Measurements from ENCODE around the gene KCNJ15. TPM values are rescaled to one million over a fixed set of nuclear protein-coding genes. Genes with fewer than 3 reads are reported as not detected.

Gene KCNJ15
- total RNA-seq, 2 donors from 2014 or later = 0.33 to 1.3 TPM

DNA sequence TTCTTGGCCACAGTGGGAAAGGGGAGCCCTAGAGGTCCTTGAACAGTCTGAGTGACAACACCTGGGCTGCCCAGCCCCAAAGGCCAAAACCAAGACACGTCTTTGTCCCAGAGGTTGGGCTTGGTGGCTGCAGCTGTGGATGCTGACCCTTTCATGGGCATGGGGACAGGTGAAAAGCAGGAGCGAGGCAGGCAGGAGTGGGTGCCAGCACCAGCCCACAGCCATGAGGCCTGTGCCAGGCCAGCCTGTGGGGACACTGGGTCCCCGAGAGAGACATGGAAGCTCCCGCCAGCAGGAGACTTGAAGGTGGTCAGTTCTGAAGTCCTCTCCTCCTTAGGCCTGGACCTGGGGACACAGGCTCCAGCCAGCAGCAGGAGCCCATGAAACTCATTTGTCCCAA, 98.6 kb downstream of the KCNJ15 start:
- H3K36me3 ChIP-seq = no peaks in the 10 kb centered on the region
- no peak overlapping the region for H3K27ac ChIP-seq
- DNase-seq (ENCODE audit: low spot score) = peak; percentile 53
- no peak overlapping the region for H3K4me3 ChIP-seq
- H3K4me1 ChIP-seq = peaks cover 0 to 10% of the 10 kb centered on the region in 2 donors
- no peak for TF ChIP-seq CTCF (IDR thresholded peaks at IDR 0.05)
- no peaks in the 10 kb centered on the region for H3K27me3 ChIP-seq
- no peaks in the 10 kb centered on the region for H3K9me3 ChIP-seq

DNA sequence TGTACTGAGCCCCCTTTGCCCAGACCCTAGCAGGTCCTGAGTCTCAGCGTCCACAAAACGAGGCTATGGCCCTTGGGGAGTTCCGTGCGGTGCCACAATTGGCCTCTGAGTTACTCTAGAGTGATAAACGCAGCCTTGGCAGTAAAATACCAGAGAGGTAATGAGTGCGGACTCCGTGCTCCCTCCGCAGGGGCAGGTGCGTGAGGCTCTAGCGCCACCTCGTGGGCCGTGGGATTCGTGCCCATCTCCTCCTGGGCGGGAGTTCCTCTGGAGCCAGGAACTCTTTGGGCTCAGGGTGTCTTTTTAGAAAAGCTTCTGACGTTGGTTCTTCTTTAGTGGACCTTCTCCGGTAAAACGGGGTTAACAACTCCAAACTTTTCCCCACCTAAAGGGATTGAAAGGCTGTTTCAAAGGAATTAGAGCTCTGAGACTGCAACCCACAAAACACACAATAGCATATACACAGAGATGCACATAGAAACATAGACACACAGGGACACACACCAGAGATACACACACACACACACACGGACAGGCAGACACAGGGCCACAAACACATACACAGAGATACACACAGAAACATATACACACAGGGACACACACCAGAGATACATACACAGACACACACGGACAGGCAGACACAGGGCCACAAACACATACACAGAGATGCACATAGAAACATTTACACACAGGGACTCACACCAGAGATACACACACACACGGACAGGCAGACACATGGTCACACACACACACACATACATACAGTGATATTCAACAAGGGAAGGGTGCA, 99.4 kb downstream of the KCNJ15 start:
- no peak overlapping the region for H3K27ac ChIP-seq

More for the DNA sequence above, 99.4 kb downstream of the KCNJ15 start:
- H3K27me3 ChIP-seq = no peaks in the 10 kb centered on the region
- no peaks in the 10 kb centered on the region for H3K9me3 ChIP-seq
- H3K36me3 ChIP-seq = no peaks in the 10 kb centered on the region
- H3K4me1 ChIP-seq = peaks cover 0 to 10% of the 10 kb centered on the region in 2 donors
- DNase-seq (ENCODE audit: low spot score) = peak; percentile 79
- peak; percentile 73 to 97 for TF ChIP-seq CTCF (IDR thresholded peaks at IDR 0.05)
- H3K4me3 ChIP-seq = no peak overlapping the region

Other genes starting within 250 kb of the KCNJ15 start
- gene ERG, start 241.5 kb downstream of the KCNJ15 start, total RNA-seq = 10 to 100 TPM in 1 of 2 donors, 1 to 10 TPM in 1; 6.3 to 13.2 TPM

Measured in right atrium auricular region (tissue), 2 donors.